Uterus (tissue), 2 donors: Measurements from ENCODE around the gene ADAMTS14.
A peak's percentile ranks its signal among the peaks of the same experiment; 100 is the strongest.

Experiments
- POLR2A ChIP-seq, 2 donors: fragments of 450-650 bp; IDR thresholded peaks; one replicate each; pipeline ENCODE4 v1.6.1; 2016; ENCODE audit warnings: antibody characterized with exemption in 2 of 2, mild to moderate bottlenecking in 1 of 2, moderate library complexity in 1 of 2
- TF ChIP-seq, protein P1 (sequence below), 4 experiments: fragments of 200-600 bp in 2 of 4; fragments of 450-650 bp in 2 of 4; sonication (generic) in 2 of 4; IDR thresholded peaks; one replicate each; pipeline ENCODE4 v1.5.1; 2016 to 2019; ENCODE audit warnings: antibody characterized with exemption in 4 of 4, mild to moderate bottlenecking in 2 of 4, moderate library complexity in 1 of 4

DNA sequence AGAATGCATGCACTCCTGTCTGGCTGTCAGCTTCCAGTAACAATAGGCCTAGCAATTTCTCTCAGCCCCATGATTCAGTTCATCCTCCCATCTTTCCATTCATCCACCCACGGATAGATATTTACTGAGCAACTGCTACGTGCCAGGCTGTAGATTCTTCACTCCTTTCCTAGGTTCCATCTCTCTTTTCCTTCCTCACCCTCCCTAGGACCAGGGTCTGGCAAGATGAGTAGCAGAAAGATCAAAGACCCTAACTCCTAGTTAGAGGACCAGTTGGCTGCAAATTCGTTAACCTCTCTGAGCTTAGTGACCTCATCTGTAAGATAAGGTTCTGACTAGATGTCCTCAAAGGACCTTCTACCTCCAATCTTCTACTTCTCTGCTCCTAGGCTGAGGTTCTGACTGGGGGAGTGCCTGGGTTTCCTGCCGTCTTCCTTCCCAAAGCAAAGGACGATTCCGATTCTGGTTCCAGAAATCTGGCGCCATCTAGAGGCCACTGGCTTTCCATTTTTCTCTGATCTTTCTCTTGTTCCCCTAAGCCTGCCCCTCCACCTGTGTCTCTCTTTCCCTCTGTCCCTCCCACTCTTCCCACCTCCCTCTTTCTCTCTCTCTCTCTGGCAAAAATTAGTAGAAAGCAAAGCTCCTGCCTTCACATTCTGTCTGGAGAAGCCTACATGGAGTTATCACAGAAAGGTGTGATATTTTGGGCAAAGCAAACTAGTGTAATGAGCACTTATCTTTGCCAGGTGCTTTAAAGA lies 86.6 kb downstream of the ADAMTS14 start:
- TF ChIP-seq, protein P1, sequence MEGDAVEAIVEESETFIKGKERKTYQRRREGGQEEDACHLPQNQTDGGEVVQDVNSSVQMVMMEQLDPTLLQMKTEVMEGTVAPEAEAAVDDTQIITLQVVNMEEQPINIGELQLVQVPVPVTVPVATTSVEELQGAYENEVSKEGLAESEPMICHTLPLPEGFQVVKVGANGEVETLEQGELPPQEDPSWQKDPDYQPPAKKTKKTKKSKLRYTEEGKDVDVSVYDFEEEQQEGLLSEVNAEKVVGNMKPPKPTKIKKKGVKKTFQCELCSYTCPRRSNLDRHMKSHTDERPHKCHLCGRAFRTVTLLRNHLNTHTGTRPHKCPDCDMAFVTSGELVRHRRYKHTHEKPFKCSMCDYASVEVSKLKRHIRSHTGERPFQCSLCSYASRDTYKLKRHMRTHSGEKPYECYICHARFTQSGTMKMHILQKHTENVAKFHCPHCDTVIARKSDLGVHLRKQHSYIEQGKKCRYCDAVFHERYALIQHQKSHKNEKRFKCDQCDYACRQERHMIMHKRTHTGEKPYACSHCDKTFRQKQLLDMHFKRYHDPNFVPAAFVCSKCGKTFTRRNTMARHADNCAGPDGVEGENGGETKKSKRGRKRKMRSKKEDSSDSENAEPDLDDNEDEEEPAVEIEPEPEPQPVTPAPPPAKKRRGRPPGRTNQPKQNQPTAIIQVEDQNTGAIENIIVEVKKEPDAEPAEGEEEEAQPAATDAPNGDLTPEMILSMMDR (IDR thresholded peaks at IDR 0.05) = peak; percentile 62 to 78 (median 72)
- no peak for TF ChIP-seq POLR2A (IDR thresholded peaks at IDR 0.05)
